Hepatocyte (in vitro differentiated cells): ENCODE measurements around the gene PALS2. TPM values are rescaled to one million over a fixed set of nuclear protein-coding genes. Genes with fewer than 3 reads are reported as not detected.

Source experiments
- DNase-seq: peaks from one replicate; pipeline ENCODE4 v3.0.0-alpha.2; 2016; ENCODE audit warnings: low spot score
- H2AFZ ChIP-seq: fragments of 200-600 bp; sonication (generic); 2 replicates; pipeline ENCODE4 v1.6.0; 2016; ENCODE audit warnings: antibody characterized with exemption, mild to moderate bottlenecking
- H3K27ac ChIP-seq: fragments of 200-600 bp; sonication (generic); 2 replicates; pipeline ENCODE4 v1.5.1; 2016; ENCODE audit warnings: mild to moderate bottlenecking
- H3K27me3 ChIP-seq: fragments of 200-600 bp; sonication (generic); 2 replicates; pipeline ENCODE4 v1.6.1; 2016
- H3K36me3 ChIP-seq: fragments of 200-600 bp; sonication (generic); replicated peaks from 2 replicates; pipeline ENCODE4 v1.5.1; 2016; ENCODE audit warnings: low read depth; ENCODE audit not compliant: insufficient read depth
- H3K4me1 ChIP-seq: fragments of 200-600 bp; sonication (generic); 2 replicates; pipeline ENCODE4 v1.5.1; 2016; ENCODE audit warnings: mild to moderate bottlenecking, moderate library complexity; ENCODE audit not compliant: insufficient read depth
- H3K4me2 ChIP-seq: fragments of 200-600 bp; sonication (generic); 2 replicates; pipeline ENCODE4 v1.6.0; 2016
- H3K4me3 ChIP-seq: fragments of 200-600 bp; sonication (generic); 2 replicates; pipeline ENCODE4 v1.5.1; 2016; ENCODE audit warnings: mild to moderate bottlenecking
- H3K79me2 ChIP-seq: fragments of 200-600 bp; sonication (generic); 2 replicates; pipeline ENCODE4 v1.6.0; 2017; ENCODE audit warnings: mild to moderate bottlenecking
- H3K9me2 ChIP-seq: fragments of 200-600 bp; sonication (generic); replicated peaks from 2 replicates; pipeline ENCODE4 v1.6.0; 2017; ENCODE audit warnings: mild to moderate bottlenecking; ENCODE audit not compliant: insufficient read depth
- H3K9me3 ChIP-seq: fragments of 200-600 bp; sonication (generic); 2 replicates; pipeline ENCODE4 v1.5.1; 2016; ENCODE audit warnings: low read depth, mild to moderate bottlenecking
- H4K20me1 ChIP-seq: fragments of 200-600 bp; sonication (generic); 2 replicates; pipeline ENCODE4 v1.6.0; 2016; ENCODE audit warnings: mild to moderate bottlenecking; ENCODE audit not compliant: insufficient read depth, poor library complexity, severe bottlenecking
- CTCF ChIP-seq: fragments of 200-600 bp; sonication (generic); IDR thresholded peaks from 2 replicates; pipeline ENCODE4 v1.5.1; 2016; ENCODE audit warnings: antibody characterized with exemption, mild to moderate bottlenecking; ENCODE audit not compliant: poor library complexity
- EZH2 ChIP-seq: fragments of 200-600 bp; sonication (generic); IDR thresholded peaks from 2 replicates; pipeline ENCODE4 v1.6.1; 2016; ENCODE audit warnings: antibody characterized with exemption, mild to moderate bottlenecking, borderline replicate concordance
- EZH2phosphoT487 ChIP-seq: fragments of 200-600 bp; sonication (generic); IDR thresholded peaks from one replicate; pipeline ENCODE4 v1.6.1; 2018; ENCODE audit warnings: antibody characterized with exemption, mild to moderate bottlenecking, low read depth, moderate library complexity; ENCODE audit not compliant: unreplicated experiment, severe bottlenecking
- WGBS: methylation state at CpG from one replicate; pipeline ENCODE4 v1.1.6; 2016; ENCODE audit warnings: low lambda C conversion rate; ENCODE audit errors: missing lambda C conversion rate; 5-methylcytosine and 5-hydroxymethylcytosine counted together
- polyA plus RNA-seq: library from polyadenylated mRNA; unstranded; fragments of >200 nt; fragmentation: Nextera tagmentation; extraction: Ambion mirVana; gene quantifications from 2 replicates; pipeline ENCODE4 v1.2.1, GENCODE V29; 2016
- total RNA-seq: library from RNA; depleted of rRNA; stranded (reverse); fragments of >200 nt; gene quantifications from 2 replicates; pipeline ENCODE4 v1.2.3, GENCODE V29; 2014

Gene PALS2
- total and polyA plus RNA-seq, 2 experiments from 2014 or later = 37.6 to 74.9 TPM

DNA sequence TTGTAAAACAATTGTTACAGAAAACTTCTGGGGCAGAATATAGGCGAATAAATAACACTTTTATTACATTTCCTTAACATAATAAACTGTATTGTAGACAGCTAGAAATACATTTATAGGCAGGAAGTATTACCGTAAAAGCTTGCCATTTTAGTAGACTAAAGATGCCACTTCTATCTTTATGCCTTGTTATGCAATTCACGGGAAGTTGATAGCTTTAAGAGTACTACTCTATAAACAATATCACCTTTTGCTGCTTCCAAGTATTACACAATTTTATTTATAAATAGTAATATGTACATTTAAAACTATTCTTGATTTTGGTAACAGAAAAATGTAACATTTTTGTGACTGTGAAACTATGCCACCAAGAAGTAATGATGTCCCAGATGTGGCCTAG is 37.9 kb downstream of the PALS2 start:
- no peak for TF ChIP-seq EZH2phosphoT487
- TF ChIP-seq EZH2 = no peak
- no peak for TF ChIP-seq CTCF
- 67% methylated on average over 3 of the region's 3 CpGs for WGBS
- Histone ChIP-seq H3K4me3 (no peak overlapping the region), H3K27me3 (no peaks in the 10 kb centered on the region), H4K20me1 (peaks cover 34% of the 10 kb centered on the region), H3K4me2 (no peak overlapping the region), H3K9me3 (no peaks in the 10 kb centered on the region), H3K9me2 (no peaks in the 10 kb centered on the region), H3K79me2 (peaks cover 100% of the 10 kb centered on the region), H3K4me1 (no peaks in the 10 kb centered on the region), H3K36me3 (no peaks in the 10 kb centered on the region), H2AFZ (no peak overlapping the region), H3K27ac (no peak overlapping the region)
- DNase-seq = no peak

- Histone ChIP-seq H3K79me2 (peaks cover 96% of the 10 kb centered on the region), H3K9me2 (no peaks in the 10 kb centered on the region), H2AFZ (no peak overlapping the region), H3K4me1 (no peaks in the 10 kb centered on the region), H3K4me2 (no peak overlapping the region), H3K9me3 (no peaks in the 10 kb centered on the region), H4K20me1 (peaks cover 12% of the 10 kb centered on the region), H3K4me3 (no peak overlapping the region), H3K36me3 (no peaks in the 10 kb centered on the region), H3K27ac (no peak overlapping the region), H3K27me3 (no peaks in the 10 kb centered on the region)
- no peak for DNase-seq
- WGBS = 96% methylated on average over 2 of the region's 2 CpGs
- TF ChIP-seq EZH2phosphoT487 = no peak
- TF ChIP-seq CTCF = no peak
- no peak for TF ChIP-seq EZH2
Measured at GRCh38 chr7:24617957-24618616, 44.8 kb downstream of the PALS2 start.

DNA sequence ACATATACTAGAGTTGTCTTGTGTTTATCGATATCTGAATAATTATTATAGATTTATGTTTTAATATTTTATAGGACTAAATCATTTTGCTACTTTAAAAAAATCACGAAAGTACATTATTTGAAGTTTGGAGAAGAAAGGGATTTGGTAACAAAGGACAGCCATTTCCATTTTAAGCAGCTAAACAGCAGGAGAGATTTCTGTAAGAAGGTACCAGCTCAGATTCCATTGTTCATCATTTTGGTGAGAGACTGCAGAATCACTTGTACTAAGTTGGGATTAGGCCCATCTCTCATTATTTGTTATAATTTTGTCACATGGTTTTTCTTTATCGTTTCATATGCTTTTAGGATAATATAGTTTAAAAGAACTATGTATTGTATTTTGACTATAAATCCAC is 46.7 kb downstream of the PALS2 start:
- Histone ChIP-seq H3K4me3 (no peak overlapping the region), H3K27me3 (no peaks in the 10 kb centered on the region), H3K9me2 (no peaks in the 10 kb centered on the region), H4K20me1 (peaks cover 10% of the 10 kb centered on the region), H2AFZ (no peak overlapping the region), H3K4me2 (no peak overlapping the region), H3K79me2 (peaks cover 95% of the 10 kb centered on the region), H3K36me3 (no peaks in the 10 kb centered on the region), H3K9me3 (no peaks in the 10 kb centered on the region), H3K4me1 (no peaks in the 10 kb centered on the region), H3K27ac (no peak overlapping the region)
- DNase-seq = no peak
- WGBS = 88% methylated on average over 3 of the region's 3 CpGs
- TF ChIP-seq EZH2 = no peak
- TF ChIP-seq EZH2phosphoT487 = no peak
- TF ChIP-seq CTCF = no peak
